Activated T-helper 2 cell treated with anti-CD3 and anti-CD28 coated beads, Interferon-gamma antibody, Interleukin-2, Interleukin-4, amounts not matched to agents 10 μg/mL and 5 μg/mL and 100 μg/mL, durations not matched to agents 14 hours and 24 hours and 36 hours (primary cell): ENCODE results near the gene ZNF593. TPM values are rescaled to one million over a fixed set of nuclear protein-coding genes. Genes with fewer than 3 reads are reported as not detected.

Experiments
- DNase-seq: peaks from one replicate; pipeline ENCODE4 v3.0.0; 2021; ENCODE audit warnings: low spot score
- H3K27ac Mint-ChIP-seq: one replicate; pipeline ENCODE4 v1.8.0; 2021; ENCODE audit warnings: mixed read lengths
- H3K27me3 Mint-ChIP-seq: one replicate; pipeline ENCODE4 v1.8.0; 2021; ENCODE audit warnings: low read depth, mixed read lengths
- H3K36me3 Mint-ChIP-seq: one replicate; pipeline ENCODE4 v1.8.0; 2021; ENCODE audit warnings: low read depth, mixed read lengths
- H3K4me1 Mint-ChIP-seq: one replicate; pipeline ENCODE4 v1.8.0; 2021; ENCODE audit warnings: low read depth, mixed read lengths
- H3K4me3 Mint-ChIP-seq: one replicate; pipeline ENCODE4 v1.8.0; 2021; ENCODE audit warnings: low read depth, mild to moderate bottlenecking, moderate library complexity, mixed read lengths
- H3K9me3 Mint-ChIP-seq: one replicate; pipeline ENCODE4 v1.8.0; 2021; ENCODE audit warnings: mixed read lengths
- intact Hi-C: fragments of 100-400 bp; cut with micrococcal nuclease; formaldehyde crosslinking; loops from one replicate; pipeline ENCODE4 v1.15.1; 2023
- total RNA-seq: library from RNA; stranded (reverse); gene quantifications from 2 replicates; pipeline ENCODE4 v1.2.3, GENCODE V29; 2022

Gene ZNF593
- total RNA-seq, 1 donor from 2014 or later: 65.0 TPM

DNA sequence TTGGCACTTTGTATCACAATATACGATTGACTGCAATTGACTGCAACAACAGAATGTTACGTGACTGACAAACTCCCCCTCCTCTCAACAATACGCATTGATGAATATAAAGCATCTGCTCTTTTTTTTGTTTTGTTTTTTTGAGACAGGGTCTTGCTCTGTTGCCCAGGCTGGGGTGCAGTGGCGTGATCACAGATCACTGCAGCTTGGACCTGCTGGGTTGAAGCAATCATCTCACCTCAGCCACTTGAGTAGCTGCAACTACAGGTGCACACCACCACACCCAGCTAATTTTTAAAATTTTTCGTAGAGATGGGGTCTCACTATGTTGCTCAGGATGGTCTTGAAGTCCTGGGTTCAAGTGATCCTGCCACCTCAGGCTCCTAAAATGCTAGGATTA lies 43.0 kb downstream of the ZNF593 start:
- H3K9me3 Mint-ChIP-seq: no peaks in the 10 kb centered on the region
- no peak overlapping the region for H3K4me3 Mint-ChIP-seq
- DNase-seq: no peak
- no peak overlapping the region for H3K27ac Mint-ChIP-seq
- peaks cover 24% of the 10 kb centered on the region for H3K27me3 Mint-ChIP-seq
- intact Hi-C loops: no loop called here
- H3K4me1 Mint-ChIP-seq: no peaks in the 10 kb centered on the region
- H3K36me3 Mint-ChIP-seq: no peaks in the 10 kb centered on the region

DNA sequence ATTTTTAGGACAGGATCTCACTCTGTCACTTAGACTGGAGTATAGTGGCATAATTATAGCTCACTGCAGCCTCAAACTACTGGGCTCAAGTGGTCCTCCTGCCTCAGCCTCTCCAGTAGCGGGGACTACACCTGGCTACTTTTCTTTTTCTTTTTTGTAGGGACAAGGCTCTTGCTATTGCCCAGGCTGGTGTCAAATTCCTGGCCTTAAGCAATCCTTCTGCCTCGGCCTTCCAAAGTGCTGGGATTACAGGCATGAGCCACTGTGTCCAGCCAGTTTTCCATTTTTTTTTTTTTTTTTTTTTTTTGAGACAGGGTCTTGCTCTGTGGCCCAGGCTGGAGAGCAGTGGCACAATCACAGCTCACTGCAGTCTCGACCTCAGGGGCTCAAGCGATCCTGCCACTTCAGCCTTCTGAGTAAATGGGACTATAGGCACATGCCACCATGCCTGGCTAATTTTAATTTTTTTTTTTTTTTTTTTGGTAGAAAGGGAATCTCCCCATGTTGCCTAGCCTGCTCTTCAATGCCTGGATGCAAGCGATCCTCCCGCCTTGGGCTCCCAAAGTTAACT lies 43.7 kb downstream of the ZNF593 start:
- intact Hi-C loops: no loop called here

DNA sequence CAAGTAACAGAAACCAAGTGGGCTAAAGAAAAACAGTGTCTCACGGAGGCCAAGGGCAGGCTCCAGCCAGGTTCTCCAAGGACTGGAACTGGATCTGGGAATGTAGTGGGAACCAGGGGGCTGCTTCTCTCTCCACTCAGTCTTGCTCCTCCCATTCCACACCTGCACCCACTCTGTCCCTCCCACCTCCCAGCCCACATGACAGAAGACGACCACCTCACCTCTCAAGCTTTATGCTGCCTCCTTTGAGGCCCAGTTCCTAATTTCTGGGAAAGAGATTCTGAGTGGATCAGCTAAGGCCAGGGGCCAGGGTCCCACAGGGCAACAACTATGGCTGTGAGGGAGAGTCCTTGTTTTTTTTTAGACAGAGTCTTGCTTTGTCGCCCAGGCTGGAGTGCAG lies 45.5 kb downstream of the ZNF593 start:
- Mint-ChIP-seq H3K4me1 (no peaks in the 10 kb centered on the region), H3K4me3 (no peak overlapping the region), H3K36me3 (no peaks in the 10 kb centered on the region)

More for the DNA sequence above, 43.7 kb downstream of the ZNF593 start:
- H3K4me1 Mint-ChIP-seq: no peaks in the 10 kb centered on the region
- no peak for DNase-seq
- H3K27me3 Mint-ChIP-seq: peaks cover 24% of the 10 kb centered on the region
- no peaks in the 10 kb centered on the region for H3K36me3 Mint-ChIP-seq
- H3K27ac Mint-ChIP-seq: no peak overlapping the region
- no peaks in the 10 kb centered on the region for H3K9me3 Mint-ChIP-seq
- no peak overlapping the region for H3K4me3 Mint-ChIP-seq

DNA sequence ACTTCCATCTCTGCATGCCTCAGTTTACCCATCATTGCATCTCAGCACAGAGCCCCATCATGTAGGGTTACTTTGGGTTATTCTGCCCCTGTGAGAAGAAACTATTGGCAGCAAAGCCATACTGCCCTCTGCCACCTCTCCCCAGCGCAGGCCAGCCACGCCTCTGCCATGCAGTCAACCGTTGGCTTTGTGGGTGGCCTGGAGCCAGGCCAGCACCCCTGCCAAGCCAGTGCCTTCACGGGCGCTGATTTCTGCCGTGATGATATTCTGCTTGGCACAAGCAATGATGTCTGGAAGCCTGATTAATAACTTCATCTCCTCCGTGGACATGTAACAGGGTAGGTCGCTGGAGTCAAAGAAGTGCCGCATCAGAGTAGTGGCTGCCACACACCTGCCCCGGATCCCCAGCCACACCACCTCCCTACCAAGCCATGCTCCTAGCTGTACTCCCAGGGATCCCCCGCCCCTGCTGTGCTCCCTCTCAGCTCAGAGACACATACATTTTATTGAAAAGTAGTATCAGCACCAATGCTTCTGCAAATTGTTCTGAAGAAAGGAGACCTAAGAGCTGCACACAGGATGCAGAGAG lies 49.3 kb downstream of the ZNF593 start:
- H3K4me3 Mint-ChIP-seq: no peak overlapping the region
- no peaks in the 10 kb centered on the region for H3K36me3 Mint-ChIP-seq
- DNase-seq: no peak
- no peak overlapping the region for H3K27ac Mint-ChIP-seq
- no peaks in the 10 kb centered on the region for H3K4me1 Mint-ChIP-seq
- H3K9me3 Mint-ChIP-seq: no peaks in the 10 kb centered on the region
- intact Hi-C loops: no loop called here
- H3K27me3 Mint-ChIP-seq: peaks cover 20% of the 10 kb centered on the region

More for the DNA sequence above, 45.5 kb downstream of the ZNF593 start:
- no peak overlapping the region for H3K27ac Mint-ChIP-seq
- peaks cover 21% of the 10 kb centered on the region for H3K27me3 Mint-ChIP-seq
- DNase-seq: no peak
- intact Hi-C loops: no loop called here
- H3K9me3 Mint-ChIP-seq: no peaks in the 10 kb centered on the region

Other genes with a start within 250 kb of the ZNF593 start
- gene PAFAH2, start 171.8 kb upstream of the ZNF593 start, total RNA-seq: 7.3 and 7.7 TPM in 2 replicates
- gene EXTL1, start 148.1 kb upstream of the ZNF593 start, total RNA-seq: not detected in 2 replicates
- not detected in 2 replicates for gene SLC30A2, start 123.8 kb upstream of the ZNF593 start, total RNA-seq
- not detected in 2 replicates for gene TRIM63, start 102.3 kb upstream of the ZNF593 start, total RNA-seq
- gene PDIK1L, start 58.1 kb upstream of the ZNF593 start, total RNA-seq: 15.2 and 17.2 TPM in 2 replicates
- 0.07 TPM in 1 of 2 replicates, not detected in the other for gene FAM110D, start 10.8 kb upstream of the ZNF593 start, total RNA-seq
- gene C1orf232, start 945 bp upstream of the ZNF593 start, total RNA-seq: not detected in 2 replicates
- not detected in 2 replicates for gene ZNF593OS, start 1.9 kb downstream of the ZNF593 start, total RNA-seq
- gene CNKSR1, start 7.6 kb downstream of the ZNF593 start, total RNA-seq: 3.4 TPM in 2 replicates
- gene CATSPER4, start 20.7 kb downstream of the ZNF593 start, total RNA-seq: not detected in 2 replicates
- 39.6 and 39.8 TPM in 2 replicates for gene CEP85, start 64.3 kb downstream of the ZNF593 start, total RNA-seq
- gene SH3BGRL3, start 110.2 kb downstream of the ZNF593 start, total RNA-seq: 437 TPM in 2 replicates
- gene UBXN11, start 136.7 kb downstream of the ZNF593 start, total RNA-seq: 13.1 and 14.2 TPM in 2 replicates
- gene CD52, start 148.1 kb downstream of the ZNF593 start, total RNA-seq: 237 and 243 TPM in 2 replicates
- gene CRYBG2, start 184.2 kb downstream of the ZNF593 start, total RNA-seq: 0.32 and 0.98 TPM in 2 replicates
- not detected in 2 replicates for gene ZNF683, start 202.8 kb downstream of the ZNF593 start, total RNA-seq
- not detected in 2 replicates for gene LIN28A, start 240.9 kb downstream of the ZNF593 start, total RNA-seq